GM19324 (cell line): ENCODE data around the gene ALKBH6.
"Not testable (repeated sequence)": the region's sequence is repeated elsewhere in the genome, so short reads cannot be mapped to it uniquely, and the experiment has no call there.

Source experiments
- ATAC-seq: cut with Tn5 transposase; IDR thresholded peaks from one replicate; pipeline ENCODE4 v1.9.1; 2021; ENCODE audit warnings: mild to moderate bottlenecking, moderate library complexity; ENCODE audit not compliant: unreplicated experiment, low FRiP score

ALKBH6 gene

DNA sequence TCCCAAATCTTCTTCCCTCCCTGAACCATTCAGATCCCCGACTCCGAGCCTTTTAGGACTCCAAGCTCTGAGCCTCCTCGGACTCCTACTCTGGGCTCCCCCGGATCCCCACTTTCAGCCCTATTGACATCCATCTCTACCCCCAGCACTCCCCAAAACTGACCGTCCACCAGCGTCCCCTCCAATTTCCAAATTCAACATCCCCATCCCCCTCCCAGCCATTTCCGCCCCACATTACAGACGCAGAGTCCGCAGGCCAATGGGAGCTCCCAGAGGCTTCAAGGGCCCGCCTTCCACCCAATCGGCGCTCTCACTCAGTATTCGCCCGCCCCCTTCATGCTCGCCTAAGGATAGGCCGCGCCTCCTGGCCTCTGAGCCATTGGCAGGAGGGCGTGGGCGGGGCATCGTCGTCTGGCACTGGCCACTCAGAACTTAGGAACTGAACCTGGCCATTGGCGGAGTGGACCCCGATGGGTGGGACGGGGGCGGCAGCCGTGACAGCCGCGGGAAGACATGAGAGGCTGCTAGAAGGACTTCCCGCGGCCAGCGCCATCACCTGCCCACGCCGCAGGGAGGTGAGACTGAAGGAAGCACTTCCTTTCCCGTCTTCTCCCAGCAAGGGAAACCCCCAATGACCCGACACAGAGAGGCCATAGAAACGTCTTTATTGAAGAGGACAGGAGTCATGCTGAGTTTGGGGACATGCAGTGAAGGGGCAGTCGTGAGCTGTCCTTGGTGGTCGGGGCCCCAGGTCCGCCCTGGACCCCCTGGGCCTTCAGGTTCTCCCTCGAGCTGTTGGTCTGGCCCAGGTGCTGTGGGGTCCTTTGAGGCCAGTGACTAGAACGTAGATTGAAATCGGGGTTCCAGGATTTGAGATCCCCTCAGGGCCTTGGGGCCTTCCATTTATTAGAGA lies at the start of gene ALKBH6:
ALKBH6 (minus strand) TSS at position 202 of the 913 bp plus-strand sequence. CDS start 816 bp downstream, outside the sequence.
- peak; percentile 98 for ATAC-seq

DNA sequence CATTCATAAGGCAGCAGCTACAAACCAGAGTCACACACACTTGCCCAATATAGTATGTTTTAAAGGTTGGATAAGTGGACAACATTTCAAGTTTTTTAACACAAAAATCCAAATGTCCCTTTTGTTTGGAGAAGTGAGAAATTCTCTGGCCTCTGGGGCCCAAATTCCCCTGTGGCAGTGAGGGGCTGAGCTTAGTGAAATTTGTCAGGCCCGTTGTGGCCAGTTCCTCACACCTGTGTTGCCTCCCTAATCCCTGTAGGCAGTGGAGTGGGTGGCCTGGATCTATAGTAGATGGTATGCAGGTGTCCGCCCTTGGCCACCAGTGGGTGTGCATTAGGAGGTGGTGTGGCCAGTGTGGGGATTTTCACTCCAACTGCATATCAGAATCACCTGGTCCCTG lies 47.4 kb upstream of the ALKBH6 start:
- no peak for ATAC-seq

DNA sequence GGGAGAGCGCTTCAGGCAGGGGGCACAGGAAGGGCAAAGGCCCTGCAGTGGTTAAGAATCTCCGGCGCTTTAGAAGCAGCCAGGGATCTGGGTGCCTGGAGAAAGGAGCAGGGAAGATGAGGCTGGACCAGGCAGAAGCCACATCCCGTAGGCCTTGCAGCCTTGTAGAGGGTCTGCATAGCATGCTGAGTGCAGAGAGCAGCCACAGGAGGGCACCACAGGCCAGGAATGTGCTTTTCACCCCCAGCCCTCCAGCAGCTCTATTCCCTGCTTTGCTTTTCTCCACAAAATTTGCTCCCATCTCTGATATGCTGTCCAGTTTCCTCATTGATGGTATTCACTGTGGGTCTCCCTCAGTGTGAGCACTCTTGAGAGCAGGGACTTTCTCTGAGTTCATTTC lies 46.4 kb upstream of the ALKBH6 start:
- ATAC-seq = no peak

DNA sequence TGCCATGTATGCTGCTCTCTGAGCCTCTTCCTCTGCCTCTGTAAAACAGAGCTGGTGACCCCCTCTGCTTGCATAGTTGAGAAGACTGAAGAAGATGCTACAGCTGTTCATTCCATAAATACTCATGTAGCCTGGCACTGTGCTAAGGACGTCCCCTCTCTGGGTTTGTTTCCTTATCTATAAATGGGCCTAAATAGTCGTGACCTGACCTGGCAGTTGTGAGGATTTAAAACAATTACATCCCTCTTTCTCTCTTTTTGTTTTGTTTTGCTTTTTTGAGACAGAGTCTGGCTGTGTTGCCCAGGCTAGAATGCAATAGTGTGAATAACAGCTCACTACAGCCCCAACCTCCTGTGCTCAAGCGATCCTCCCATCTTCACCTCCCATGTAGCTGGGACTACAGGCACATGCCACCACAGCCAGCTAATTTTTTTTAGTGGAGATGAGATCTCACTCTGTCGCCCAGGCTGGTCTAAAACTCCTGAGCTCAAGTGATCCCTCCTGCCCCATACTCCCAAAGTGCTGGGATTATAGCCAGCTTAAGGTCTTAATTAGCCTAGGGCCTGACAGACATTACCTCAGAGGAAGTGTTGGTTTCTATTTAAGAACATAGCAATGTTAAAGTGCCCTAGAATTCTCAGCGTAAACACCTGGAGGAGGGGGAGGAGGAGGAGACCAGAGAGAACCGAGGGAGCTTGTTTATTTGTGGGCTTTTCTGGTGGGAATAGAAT lies 45.3 kb upstream of the ALKBH6 start:
- no peak for ATAC-seq

DNA sequence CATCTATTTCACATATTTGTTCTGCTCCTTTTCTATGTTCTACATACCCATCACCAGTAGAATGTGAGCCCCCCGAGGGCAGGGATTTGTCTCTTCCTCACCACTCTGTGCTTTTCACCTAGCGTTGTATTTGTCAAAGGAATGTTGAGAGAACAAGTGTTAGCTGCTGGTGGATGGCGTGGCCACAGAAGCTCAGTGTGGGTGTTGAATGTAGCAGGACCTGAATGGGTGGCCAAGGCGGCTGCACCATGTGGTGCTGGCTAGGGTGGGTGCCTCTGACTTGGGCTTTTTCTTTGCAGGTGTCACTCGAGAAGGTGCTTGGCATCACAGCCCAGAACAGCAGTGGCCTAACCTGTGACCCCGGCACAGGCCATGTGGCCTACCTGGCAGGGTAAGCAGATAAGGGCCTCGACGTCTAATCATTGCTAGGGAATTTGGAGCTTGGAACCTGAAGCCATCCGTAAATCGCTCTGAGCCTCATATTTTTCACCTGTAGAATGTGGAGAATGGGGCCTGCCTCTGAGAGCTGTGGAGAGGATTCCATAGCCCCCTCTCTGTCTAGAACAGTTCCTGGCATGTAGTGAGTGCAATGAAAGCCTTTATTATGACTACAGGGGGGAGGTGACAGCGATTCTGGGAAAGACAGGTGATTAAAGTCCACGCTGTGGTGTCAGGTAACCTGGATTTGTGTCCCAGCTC lies 44.6 kb upstream of the ALKBH6 start:
- ATAC-seq = no peak

DNA sequence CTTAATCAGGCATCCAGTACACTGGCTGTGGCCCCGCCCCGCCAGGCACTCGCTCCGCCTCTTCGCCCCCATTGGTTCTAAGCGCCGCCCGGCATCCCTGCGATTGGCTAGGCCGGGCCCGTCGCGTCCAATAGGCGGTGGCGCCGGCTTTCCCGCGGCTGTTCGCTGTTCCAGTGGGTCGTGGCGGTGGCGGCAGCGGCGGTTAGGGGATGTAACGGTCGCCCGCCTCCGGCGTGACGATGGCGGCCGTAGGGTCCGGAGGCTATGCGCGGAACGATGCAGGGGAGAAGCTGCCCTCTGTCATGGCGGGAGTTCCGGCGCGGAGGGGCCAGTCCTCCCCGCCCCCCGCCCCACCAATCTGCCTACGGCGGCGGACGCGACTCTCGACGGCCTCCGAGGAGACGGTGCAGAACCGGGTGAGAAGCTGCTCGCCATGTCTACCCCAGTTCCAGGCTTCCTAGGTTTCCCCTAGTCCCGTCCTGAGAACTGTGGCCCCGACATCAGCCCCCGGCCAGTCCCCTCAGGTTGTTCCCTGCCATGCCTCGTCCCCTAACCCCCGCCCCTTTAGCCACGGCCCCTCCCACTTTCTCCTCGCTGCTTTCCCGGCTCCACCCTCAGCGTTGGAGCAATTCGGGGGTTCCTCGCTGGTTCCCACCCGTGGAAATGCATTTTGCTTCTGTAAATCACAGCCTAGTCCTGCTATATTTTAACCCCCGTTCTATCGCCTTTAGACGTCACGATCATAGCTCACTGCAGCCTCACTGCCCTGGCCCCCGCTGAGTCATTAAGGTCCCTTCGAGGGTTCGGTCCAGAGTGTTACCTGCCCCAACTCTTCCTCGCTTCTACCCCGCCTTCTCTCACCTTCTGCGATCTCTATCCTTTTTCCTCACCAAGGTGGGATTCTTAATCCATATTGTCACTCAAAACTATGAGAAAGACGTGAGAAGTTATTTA lies 41.0 kb upstream of the ALKBH6 start, which contains the start of gene WDR62:
WDR62 (plus strand) TSS at position 165 of the 954 bp plus-strand sequence; CDS start at position 240, 75 bp downstream.
- peak; percentile 82 for ATAC-seq

DNA sequence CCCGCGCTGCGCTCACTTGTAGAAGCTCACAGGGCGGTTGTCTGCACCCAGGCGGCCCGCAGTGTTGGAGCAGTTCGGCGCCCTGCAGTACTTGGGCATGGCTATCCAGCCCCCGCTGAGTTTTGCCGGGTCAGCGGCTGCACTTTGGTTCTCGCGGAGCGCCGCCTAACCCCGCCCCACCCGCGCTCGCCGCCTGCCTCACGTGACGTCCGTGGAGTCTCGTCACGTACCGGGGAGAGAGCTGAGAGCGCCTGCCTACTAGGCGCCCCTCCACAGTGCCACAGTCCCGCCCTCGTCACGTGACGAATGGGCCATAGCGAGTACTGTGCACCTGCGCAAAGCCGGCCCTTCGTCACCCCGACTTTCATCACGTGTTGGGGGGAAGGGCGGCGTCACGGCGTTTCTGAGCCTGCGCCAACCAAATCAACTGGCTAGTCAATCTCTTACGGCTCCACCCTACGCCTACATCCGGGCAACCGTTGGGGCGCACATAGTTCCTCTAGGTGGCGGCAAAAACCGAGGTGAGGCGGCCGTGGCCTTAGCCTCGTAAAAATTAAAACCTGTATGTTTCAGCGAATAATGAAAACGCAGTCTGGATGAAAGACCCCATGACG lies 40.2 kb upstream of the ALKBH6 start, which contains the start of gene THAP8:
THAP8 (minus strand) TSS at position 167 of the 614 bp plus-strand sequence; CDS start at position 99, 68 bp downstream.
- ATAC-seq = peak; percentile 87

DNA sequence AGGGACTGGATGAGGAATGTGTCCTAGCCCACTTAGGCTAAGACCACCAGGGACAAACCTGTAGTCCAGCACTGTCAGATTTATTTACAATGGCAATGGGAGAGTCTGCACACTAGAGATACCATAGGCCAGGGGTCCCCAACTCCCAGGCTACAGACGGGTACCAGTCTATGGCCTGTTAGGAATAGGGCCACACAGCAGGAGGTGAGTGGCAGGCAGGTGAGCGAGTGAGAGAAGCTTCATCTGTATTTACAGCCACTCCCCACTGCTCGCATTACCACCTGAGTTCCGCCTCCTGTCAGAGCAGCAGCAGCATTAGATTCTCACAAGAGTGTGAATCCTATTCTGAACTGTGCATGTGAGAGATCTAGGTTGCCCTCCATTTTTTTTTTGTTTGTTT lies 37.6 kb upstream of the ALKBH6 start:
- ATAC-seq = no peak

DNA sequence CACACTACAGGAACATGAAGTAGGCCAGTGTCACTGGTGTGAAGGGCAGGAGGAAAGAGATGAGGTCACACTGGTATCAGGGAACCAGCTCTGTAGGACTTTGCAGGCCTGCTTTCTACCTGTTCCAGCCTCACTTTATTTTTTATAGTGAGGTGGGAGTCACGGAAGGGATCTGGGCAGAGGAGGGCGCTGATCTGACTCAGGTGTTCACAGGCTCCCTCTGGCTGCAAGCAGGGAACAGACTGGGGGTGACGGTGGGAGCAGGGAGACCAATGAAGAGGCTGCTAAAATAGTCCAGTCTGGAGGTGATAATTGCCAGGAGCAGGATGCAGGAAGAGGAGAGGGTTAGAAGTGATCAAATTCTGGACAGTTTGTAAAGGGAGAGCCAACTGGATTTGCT lies 37.2 kb upstream of the ALKBH6 start:
- no peak for ATAC-seq

DNA sequence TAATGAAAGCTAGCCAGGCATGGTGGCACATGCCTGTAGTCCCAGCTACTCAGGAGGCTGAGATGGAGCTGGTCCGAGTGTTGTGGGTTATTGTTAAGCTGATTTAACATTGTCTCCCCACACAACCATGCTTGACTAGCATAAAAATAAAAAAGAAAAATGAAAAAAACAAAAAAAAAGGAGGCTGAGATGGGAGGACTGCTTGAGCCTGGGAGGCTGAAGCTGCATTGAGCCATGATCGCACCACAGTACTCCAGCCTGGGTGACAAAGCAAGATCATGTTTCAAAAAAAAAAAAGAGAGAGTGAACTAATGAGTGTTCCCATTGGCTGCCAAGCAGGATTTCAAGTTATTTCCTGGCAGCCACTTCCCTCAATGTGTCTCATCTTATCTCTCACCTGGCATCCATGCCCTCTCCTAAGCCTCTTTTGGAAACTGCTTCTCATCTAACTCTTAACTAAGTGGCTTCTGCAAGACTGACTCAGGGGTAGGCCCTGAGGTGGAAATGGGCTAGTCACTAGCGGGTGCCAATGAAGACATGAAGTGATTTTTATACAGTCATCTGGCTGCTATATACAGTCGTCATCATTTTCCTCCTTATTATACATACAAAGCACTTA lies 35.2 kb upstream of the ALKBH6 start:
- ATAC-seq = no peak

DNA sequence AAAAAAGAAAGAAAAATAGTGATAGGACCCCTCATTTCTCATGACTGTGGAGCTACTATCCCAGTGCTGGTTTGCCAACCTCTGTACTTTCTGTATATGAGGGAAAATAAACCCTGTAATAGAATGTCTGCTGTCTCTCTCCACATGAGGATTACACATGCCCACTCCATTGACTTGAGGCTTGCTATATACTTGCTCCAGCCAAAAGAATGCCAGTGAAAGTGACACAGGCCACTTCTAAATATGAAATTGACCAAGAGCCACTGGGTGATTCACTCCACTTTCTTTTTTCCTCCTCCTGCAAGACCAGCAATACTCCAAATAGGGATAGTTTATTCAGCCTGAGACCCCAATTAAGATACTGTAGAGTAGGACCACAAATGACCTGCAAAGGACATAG lies 33.8 kb upstream of the ALKBH6 start:
- no peak for ATAC-seq

DNA sequence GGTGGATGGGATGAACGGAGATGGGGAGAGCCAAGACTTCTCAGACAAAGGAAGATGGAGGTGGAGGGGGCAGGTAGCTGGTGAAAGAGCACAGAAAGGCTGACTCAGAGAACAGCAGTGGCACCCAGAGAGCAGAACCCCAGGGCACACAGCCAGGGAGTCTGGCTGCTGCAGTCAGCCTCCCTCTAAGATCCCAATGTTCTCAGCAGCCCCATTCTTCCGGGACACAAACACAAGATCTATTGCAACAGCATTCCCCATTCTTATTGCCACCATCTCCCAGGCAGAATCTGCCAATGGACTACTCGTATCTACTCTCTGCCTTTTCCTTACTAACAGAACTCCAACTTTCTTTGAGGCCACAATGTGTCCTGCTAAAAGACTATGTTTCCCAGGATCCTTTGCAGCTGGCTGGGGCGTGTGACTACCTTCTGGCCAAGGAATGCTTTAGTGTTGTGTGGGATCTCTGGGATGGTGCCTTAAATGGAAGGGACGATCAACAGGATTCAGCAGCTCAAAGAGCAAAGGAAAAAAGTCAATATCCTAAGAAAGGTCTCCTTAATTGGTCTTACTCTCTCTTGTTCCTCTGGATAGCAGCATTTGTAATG lies 32.5 kb upstream of the ALKBH6 start:
- ATAC-seq = no peak

DNA sequence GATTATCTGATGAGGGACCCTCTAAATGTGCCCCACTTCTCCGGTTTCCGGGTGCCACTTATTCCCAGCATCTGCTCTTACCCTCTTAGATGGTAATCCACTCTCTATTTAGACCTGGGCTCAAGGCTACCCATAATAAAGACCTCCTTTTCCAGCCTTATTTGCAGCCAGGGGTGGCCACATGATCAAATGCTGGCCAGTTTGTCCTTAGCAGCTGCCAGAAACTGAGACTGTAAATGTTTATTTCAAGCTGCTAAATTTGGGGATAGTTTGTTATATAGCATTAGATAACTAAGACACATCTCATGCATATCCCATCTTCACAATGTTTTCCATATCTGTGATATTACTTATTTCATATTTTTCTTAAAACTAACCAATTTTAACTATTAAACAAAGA lies 29.9 kb upstream of the ALKBH6 start:
- no peak for ATAC-seq

DNA sequence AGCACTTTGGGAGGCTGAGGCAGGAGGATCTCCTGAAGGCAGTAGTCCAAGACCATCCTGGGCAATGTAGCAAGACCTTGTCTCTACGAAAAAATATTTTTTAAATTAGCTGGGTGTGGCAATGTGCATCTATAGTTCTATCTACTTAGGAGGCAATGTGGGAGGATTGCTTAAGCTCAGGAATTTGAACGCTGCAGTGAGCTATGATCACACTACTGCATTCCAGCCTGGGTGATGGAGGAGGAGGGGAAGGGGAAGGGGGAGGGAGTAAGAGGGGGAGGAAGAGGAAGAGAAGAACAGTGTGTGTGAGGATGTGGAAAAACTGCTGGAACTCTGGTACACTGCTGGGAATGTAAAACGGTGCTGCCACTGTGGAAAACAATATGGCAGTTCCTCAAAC lies 27.8 kb upstream of the ALKBH6 start:
- no peak for ATAC-seq

DNA sequence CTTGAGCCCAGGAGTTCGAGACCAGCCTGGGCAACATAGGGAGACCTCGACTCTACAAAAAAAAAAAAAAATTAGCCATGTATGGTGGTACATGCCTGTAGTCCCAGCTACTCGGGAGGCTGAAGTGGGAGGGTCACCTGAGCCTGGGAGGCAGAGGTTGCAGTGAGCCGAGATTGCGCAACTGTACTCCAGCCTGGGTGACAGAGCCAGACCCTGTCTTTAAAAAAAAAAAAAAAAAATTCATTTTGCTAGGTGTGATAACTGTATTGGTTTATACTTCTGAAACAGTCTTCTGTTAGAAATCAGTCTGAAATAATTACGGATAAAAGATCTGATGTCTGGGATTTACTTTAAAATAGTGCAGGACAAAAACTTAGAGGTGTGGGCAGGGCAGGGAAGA lies 27.1 kb upstream of the ALKBH6 start:
- not testable (repeated sequence) for ATAC-seq

DNA sequence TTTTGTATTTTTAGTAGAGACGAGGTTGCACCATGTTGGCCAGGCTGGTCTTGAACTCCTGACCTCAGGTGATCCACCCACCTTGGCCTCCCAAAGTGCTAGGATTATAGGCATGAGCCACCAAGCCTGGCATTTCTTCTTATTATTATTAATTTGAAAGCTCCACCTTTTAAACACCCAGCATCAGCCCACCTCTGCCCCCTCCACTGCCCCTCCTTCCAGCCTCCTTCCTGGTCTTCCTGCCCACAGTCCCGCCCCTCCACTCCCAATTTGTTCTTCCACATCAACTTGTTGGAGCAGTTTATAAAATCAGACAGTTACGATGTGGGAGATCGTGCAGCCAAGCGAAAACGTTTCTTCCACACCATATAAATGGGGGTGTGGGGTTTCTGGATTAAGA lies 26.5 kb upstream of the ALKBH6 start:
- no peak for ATAC-seq

DNA sequence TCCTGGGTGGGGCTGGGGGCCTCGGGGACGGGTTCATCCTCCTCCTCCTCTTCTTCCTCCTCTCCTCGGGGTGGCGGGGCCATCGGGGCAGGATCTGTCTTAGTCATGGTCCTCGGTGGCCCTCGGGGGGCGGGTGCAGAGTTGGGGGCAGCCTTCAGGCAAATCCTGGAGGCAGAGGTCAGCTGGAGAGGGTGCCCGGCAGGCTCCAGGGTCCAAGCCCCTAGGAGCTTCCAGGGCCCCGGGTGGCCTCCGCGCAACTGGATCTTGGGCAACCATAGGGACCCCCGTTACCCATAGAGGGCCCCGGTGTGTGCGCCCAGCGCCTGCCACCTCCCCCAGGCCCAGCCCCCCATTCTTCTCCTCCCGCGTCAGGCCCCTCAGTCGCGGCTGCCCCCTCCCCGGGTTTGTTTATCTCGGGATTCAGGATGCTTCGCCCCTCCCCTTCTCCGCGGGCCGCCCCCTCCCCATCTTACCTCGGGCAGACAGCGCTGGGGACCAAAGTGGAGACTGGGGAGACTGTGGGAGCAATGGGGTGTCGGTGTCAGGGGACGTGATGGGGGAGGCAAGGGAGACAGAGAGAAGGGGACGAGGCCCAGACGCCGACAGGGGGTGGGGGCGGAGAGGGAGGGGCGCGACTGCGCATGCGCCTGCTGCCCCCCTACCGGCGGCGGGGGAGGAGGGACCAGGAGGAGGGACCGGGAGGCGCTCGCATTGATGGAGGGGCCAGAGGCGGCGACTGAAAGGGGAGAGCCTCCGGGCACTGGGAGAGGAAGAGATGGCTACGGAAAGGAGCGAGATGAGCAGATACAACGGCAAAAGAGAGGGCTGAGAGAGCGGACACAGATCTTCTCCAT lies 18.5 kb upstream of the ALKBH6 start, which contains the start of gene CLIP3:
CLIP3 (minus strand) TSS at position 623 of the 854 bp plus-strand sequence; CDS start at position 107, 516 bp downstream.
- ATAC-seq = no peak
